HG02884 (cell line): Measurements from ENCODE around the gene EPS8.
"Not testable (repeated sequence)": the region's sequence is repeated elsewhere in the genome, so short reads cannot be mapped to it uniquely, and the experiment has no call there.

Experiments
- ATAC-seq: cut with Tn5 transposase; IDR thresholded peaks from one replicate; pipeline ENCODE4 v1.9.1; 2021; ENCODE audit warnings: mild to moderate bottlenecking, moderate library complexity; ENCODE audit not compliant: unreplicated experiment

EPS8 gene

DNA sequence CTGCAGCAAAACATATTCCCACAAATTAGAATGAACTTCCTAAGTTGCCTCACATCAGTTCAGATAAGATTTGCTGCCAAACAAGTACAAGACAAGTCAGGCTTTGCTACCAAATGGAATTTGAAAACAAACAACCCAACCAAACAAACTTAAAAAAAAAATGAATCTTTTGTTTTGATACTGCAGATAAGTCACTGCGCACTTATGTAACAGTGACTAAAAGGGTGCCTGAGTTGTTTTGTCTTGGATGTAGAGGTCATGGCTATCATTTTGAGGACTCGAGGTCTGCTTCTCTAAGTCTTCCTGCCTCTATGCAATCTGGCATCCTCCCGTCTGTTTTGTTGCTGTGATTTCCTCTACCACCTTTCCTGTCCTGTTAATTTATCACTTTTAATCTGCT is 11.1 kb upstream of the EPS8 start:
- ATAC-seq, result no peak

DNA sequence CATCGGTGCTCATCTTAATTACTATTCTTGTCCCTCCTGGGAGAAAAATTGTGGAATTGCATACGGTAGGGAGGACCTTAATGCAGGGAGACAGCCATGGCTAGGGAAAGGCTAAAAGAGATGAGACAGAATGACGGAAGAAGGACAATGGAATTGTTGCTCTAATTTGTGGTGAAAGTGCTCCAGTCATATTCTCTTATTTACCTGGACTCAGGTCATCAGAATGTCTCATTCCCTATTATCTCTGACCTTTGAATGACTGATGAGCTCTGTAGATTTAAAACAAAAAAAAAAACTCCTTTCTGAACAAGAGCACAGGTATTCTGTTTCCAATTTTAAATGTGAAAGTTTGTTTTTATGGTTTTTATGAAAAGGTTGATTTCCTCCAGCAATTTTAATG is 8.6 kb upstream of the EPS8 start:
- no peak for ATAC-seq

DNA sequence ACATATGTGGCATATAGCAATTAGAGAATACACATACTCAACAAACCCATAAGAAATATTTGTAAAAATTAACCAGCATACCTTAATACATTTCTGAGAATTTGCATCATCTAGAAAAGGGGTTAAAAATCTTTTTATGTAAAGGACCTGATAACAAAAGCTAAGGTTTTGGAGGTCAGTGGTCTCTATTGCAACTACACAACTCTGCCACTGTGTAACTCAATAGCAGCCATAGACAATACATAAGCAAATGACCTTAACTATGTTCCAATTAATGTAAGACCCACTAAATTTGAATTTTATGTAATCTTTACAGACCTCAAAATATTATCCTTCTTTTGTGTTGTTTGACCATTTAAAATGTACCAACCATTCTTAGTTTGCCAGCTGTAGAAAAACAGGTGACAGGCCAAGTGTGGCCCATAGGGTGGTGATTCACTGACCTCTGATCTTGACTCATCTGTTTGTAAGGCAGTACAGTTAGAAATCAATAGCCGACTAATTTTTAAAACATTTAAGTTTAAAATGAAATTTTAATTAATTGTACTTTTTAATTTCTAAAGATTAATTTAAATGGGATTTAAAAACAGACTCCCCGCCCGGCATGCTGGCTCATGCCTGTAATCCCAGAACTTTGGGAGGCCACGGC is 7.4 kb upstream of the EPS8 start:
- no peak for ATAC-seq

DNA sequence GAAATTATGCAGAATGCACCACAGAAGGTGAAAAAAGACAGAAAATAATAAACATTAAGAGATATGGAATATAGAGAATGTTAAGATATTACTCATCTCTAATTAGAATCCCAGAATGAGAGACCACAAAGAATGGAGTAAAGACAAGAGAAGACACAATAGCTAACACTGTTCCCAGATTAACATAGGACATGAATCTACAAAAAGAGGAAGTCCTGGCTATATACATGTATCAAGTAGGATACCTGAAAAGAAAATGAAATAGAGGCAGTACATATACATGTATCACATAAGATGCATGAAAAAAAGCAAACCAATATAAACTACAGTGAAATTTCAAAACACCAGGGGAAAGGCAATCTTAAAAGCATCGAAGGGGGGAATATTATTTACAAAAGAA is 5.6 kb upstream of the EPS8 start:
- no peak for ATAC-seq

DNA sequence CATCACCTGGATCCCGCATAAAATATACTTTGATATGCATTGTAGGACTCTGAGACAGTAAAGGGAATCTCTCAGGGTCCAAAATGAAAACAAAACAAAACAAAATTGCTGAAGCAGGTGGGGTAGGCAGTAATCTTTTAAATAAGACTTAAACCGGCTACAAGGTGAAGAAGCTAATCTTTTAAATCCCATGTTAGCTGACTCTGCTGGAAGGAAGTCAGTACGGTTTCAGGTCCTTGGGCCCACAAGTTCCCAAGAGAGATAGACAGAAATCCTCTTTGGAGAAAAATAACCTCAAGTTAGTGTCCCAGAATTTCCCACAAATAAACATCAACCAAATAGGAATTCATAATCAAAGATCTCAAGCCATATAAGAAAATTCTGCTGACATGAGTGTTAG is 5.0 kb upstream of the EPS8 start:
- no peak for ATAC-seq

DNA sequence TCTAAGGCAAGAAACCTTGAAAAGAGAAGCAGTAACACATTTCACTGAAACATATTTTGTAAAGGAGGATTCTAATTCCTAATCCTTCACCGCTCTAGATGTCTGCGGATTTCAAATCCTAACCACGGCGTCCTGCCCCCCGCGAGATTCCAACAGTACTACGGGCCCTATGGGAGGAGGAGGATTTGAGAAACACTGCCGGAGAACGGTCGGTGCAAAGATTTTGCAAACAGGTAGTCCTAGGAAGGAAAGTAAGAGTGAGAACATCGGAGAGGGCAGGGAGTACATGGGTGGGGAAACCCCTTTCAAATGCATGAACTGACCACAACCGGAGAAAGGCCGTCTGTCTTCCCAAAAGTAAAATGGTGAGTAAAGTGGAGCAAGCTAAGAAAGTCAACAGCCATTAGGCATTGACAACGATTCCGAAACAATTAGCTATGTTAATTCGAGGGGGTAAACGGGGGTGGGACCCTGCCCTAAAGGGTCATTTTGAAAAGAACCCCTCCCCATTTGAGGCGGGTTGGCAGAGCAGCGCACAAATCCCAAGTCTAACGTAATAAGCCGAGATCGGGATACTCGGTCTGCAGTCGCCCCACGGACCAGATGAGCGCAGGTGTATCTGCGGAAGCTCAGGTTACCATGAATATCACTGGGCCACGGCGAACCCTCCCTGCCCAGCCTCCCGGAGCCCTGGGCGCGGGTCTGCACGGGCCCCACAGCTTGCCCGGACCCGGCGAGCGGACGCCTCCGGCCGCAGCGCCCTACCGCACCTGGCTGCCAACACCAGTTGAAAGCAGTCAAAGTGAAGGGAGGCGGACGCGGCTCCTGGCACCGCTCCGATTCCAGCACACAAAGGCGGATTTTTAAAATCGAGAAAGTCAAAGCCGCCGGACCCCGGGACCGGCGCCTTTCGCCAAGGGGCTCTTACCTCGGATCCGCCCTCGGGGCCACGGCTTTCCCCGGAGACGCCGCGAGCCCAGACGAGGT is 662 bp downstream of the EPS8 start:
- ATAC-seq, result peak; percentile 30

DNA sequence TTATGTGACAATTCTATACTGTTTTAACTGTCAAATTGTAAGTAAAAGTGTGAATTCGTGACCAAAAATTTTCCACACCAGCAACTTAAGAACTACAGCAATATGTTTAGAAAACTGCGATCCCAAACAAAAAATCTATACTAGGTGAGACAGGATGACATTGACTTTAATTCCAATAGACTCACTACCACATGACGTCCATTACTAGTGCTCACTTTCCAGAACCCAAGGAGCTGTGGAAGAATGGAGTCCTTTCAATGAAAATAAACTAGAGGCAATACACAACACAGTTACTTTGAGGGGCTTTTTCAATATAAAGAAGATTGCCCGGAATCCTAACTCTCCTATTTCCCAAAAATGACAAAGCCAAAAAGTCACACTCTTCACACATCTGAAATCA is 1.4 kb downstream of the EPS8 start:
- no peak for ATAC-seq

DNA sequence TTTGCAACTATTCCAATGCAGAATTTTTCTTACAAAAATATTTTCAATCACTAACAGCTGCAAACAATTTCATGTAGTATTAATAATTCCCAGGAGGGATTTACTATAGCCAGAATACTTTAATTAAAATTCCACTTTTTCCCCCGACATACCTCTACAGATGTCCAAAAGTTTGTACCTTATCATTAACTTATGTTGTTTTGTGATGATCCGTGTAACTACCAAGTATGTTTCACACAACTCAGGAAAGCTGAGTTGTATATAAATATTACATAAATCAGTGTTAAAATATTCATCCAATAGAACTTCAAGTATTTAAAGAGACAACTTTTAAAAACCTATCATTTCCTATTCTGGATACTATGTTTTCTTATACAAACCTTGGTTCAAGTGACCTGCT is 2.4 kb downstream of the EPS8 start:
- no peak for ATAC-seq

DNA sequence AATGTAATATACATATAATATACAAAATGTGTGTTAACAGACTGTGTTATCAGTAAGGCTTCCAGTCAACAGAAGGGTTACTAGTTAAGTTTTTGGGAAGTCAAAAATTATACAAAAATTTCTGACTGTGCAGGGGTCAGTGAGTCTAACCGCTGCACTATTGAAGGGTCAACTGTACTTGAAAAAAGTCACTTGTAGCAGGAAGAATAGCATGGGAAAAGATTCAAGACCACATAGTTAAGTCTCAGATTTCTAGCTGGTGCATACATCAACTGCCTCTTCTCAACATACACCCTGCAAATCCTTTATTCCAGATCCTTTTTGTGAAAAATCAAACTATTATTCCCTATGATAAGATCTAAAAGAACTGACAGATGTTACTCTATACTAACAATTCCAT is 5.9 kb downstream of the EPS8 start:
- ATAC-seq, result no peak

DNA sequence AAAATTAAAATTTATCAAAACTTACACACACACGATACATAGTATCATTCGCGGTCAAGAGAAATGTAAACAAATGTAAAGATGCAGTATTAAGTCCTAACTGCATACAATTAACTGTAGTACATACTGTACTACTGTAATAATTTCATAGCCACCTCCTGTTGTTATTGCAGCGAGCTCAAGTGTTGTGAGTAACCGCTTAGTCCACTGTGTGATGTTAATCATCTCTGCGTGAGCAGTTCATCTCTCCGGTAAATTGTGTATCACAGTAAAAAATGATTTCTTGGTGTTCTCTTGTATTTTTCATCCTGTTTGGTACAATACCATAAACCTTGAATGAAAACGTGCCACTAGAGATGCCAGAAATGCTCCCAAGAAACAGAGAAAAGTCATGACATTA is 6.5 kb downstream of the EPS8 start:
- ATAC-seq, result no peak

DNA sequence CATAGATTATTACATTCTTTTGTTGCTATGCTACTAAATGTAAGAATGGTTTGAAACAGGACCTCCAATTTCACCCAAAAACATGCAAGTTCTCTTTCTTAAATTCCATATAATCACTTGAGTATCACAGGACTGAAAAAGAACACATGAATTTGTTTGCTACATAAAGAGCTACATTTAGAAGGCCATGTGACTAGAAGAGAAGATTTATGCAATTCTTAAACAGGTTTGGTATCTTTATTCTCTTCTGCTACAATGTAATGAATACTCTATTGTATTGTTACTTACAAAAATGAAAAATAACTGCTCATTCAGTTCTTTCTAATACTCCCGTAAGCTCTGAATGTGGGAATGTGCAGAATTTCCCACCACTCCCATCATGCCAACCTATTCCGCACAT is 9.3 kb downstream of the EPS8 start:
- no peak for ATAC-seq

DNA sequence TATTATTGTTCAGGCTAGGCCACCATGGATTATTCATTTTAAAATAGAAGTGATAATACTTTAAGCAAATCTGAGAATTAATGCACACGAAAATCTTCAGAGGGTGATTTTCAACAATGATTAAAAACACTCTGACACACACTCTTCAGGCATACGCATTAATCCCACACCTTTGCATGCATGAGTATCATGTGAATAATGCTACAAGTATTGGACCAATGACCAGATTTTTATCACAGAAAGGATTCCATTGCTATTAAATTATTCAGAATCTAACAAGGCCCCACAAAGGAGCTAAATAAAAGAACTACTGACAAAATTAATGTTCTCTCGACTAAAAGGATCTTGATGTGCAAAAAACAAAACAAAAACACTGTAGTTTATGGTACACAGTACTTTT is 11.1 kb downstream of the EPS8 start:
- ATAC-seq, result no peak

DNA sequence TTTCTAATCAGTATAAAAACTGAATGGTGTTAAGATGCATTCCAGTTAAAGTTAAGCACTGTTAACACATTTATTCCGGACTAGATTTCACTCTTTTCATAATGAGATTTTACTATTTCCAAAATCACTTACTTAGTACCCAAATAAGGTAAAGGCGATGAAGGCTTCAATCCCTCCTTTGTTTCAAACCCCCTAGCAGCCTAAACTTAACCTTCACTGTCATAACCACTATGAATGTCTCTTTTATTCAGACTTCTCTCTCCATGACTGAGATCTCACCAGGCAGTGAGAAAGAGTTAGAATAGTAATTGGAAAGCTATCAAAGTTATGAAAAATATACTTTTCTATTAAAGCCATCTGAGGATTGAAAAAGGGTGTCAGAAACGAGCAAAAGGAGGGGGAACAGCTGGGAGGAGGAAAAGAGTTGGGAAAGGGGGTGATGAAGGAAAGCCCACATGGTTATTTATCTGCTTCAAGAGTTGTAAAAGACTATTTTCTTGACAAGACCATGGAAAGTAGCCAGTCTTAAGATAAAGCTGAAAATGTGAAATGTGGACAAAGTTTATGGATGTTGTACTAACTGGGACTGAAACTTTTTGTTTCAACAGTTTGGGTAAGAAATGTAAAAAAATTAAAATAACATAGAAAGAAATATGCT is 11.7 kb downstream of the EPS8 start:
- ATAC-seq, result no peak

DNA sequence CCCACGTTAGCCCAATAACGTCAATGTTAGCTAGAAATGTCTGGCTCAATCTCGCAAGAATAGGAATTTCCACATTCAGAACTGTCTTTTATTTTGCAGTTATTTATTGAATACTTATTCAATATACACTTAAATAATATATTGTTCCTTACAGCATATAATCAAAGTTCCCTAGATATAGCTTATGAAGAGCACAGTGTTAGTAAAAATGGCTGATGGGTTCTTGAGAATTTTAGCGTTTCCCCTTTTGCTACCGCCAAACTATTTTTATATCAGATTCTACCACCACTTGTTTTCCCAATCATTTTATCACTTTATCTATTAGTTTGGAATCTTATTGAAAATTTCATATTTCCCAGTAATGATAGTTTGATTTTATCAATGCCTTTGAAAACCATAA is 12.7 kb downstream of the EPS8 start:
- ATAC-seq, result no peak

DNA sequence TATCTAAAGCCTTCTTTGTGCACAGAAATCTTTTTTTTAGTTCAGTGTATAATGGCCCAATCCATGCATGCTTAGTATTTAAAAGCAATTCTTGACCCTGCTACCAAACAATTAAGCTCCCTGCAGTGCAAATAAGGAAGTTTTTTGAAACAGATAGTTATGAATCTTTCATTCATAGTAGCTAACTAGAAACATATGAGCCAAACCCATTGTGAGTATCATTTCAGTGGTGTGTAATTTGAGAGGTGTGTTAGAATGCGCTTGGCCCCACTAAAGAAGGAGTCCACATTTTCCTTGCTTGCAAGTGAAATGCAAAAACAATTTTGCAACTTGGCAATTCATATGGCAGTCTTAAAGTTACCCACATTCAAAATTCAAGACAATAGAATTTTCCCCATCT is 14.4 kb downstream of the EPS8 start:
- no peak for ATAC-seq

DNA sequence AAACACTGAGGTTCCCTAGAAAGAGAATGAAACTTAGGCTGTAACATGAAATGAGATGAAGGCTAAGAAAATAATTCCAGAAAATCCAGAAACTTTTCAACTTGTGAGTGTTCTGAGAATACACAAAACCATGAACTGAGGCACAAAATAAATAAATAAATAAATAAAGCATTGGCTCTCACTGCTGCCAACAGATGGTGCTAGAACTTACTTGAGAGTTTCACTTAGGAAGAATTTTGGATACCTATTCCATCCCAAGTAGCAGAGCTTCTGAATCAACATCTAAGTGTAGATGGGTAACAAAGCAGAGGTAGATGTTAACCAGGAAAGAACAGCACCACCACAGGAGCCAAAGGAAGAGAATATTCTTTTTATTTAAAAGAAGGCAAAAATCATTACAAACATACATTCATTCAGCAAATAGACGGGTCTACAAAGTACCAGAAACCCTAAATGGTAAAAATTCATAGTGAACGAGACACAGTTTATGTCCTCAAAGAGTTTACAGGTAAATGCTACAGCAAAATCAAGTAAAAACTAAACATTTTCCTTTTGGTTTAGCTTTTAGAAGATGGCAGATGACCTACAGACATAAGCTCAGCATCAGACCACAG is 16.7 kb downstream of the EPS8 start:
- ATAC-seq, result no peak

DNA sequence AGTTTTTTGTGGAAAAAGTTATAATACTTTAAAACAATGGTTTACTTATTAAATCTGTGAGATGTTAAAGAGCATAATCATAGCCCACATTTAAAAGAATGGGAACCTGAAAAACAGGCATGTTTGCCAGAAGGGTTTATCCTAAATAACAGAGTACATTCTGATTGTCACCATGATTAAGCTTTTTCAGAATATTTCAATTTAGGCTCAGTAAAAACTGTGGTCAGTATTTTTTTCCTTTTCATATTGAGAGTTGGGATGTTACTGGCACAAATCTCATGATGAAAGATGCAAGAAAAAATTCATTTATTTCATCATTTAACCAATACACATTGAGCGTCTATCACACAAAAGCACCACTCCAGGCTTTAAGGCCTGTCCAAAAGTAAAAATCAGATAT is 18.6 kb downstream of the EPS8 start:
- no peak for ATAC-seq

DNA sequence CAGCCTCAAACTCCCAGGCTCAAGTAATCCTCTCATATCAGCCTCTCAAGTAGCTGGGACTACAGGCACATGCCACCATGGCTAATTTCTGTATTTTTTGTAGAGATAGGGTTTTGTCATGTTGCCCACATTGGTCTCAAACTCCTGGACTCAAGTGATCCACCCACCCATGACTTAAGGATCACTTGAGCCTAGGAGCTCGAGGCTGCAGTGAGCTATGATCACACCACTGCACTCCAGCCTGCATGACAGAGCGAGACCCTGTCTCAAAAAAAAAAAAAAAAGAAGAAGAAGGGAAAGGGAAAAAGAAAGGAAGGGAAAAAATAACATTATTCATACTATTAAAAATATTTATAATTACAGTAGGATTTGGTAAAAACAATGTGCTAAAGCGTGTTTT is 19.2 kb downstream of the EPS8 start:
- no peak for ATAC-seq

DNA sequence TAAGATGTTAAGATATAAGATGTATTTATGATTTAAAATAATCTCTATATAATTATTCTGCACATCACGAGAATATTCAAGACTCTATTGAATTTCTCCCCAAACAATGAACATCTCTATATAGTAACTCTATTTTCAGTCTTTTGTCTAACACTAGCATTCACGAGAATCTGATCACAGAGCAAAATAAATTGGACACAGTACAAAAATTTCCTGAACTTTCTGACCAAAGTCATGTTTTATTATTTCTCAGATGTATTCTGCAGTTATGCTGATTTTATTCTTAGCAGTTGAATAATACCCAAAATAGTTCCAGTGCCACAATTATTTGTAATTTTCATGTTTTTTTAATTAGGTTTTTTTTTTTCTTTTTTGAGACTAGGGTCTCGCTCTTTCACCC is 19.6 kb downstream of the EPS8 start:
- no peak for ATAC-seq

DNA sequence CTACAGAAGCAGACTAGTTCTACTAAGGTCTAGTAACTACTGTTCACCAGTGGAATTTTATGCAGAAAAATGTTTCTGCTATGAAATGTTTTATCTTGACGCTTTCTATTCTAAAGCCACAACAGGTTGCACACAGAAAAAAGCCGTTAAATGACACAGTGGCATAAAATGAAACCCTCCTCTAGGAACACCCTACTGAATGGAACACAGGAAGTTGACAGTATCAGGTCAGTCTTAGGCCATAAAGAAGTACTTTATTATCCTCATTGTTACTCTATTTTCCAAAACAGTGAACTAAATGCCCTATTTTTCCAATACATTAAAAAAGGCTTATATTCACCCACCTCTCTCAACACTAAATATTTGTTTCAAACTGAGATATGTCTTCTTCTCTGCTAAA is 21.9 kb downstream of the EPS8 start:
- ATAC-seq, result no peak

DNA sequence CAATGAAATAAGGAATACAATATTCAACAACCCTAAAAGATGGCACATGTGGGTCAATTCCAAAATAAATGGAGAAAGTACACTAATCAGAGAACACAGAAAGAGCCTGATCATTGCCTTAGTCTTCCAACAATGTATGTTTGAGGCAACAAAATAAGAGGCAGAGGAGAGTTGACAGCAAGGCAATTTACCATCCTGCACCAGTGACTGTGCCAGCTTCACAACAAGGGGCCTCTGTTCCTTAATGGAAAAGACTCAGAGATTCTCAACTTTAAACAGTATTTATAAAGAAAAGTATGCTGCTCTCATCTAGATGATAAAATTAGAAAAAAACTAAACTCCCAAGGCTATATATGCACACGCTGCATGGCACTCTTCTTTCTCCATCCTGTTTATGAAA is 25.9 kb downstream of the EPS8 start:
- no peak for ATAC-seq

DNA sequence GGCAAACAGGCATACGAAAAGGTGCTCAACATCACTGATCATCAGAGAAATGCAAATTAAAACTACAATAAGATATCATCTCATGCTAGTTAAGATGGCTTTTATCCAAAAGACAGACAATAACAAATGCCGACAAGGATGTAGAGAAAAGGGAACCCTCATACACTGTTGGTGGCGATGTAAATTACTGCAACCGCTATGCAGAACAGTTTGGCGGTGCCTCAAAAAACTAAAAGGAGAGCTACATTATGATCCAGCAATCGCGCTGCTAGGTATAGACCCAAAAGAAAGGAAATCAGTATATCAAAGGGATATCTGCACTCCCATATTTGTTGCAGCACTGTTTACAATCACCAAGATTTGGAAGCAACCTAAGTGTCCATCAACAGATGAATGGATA is 27.0 kb downstream of the EPS8 start:
- not testable (repeated sequence) for ATAC-seq
